Aorta (tissue), 5 donors: ENCODE results near the gene CCSER1. TPM values are rescaled to one million over a fixed set of nuclear protein-coding genes. Genes with fewer than 3 reads are reported as not detected.

ENCODE experiments used
- ATAC-seq: fragments of 200-7000 bp; cut with Tn5 transposase; one replicate; pipeline ENCODE4 v1.9.1; 2022; ENCODE audit warnings: moderate library complexity; ENCODE audit not compliant: low FRiP score
- DNase-seq, 2 donors: peaks; one replicate each; pipeline ENCODE4 v3.0.0-alpha.2; 2020
- H3K27ac ChIP-seq, 2 donors: one replicate each; pipeline ENCODE4 v1.5.1; 2013; ENCODE audit warnings: low read length in 2 of 2, mild to moderate bottlenecking in 2 of 2, moderate library complexity in 2 of 2, control low read depth in 1 of 2, inconsistent platforms in 1 of 2, low read depth in 1 of 2
- H3K27me3 ChIP-seq, 2 donors: one replicate each; pipeline ENCODE4 v1.6.1; 2013; ENCODE audit warnings: control low read depth in 1 of 2, low read length in 1 of 2, mild to moderate bottlenecking in 1 of 2, moderate library complexity in 1 of 2; ENCODE audit not compliant: insufficient read depth in 2 of 2, control insufficient read depth in 1 of 2
- H3K36me3 ChIP-seq, 2 donors: one replicate each; pipeline ENCODE4 v1.6.1; 2013; ENCODE audit warnings: control low read depth in 1 of 2, low read length in 1 of 2, mild to moderate bottlenecking in 1 of 2; ENCODE audit not compliant: insufficient read depth in 2 of 2, control insufficient read depth in 1 of 2
- H3K4me1 ChIP-seq, 2 donors: one replicate each; pipeline ENCODE4 v1.6.1; 2013; ENCODE audit warnings: low read length in 2 of 2, control low read depth in 1 of 2, mild to moderate bottlenecking in 1 of 2, moderate library complexity in 1 of 2; ENCODE audit not compliant: insufficient read depth in 2 of 2, control insufficient read depth in 1 of 2
- H3K4me3 ChIP-seq, 2 donors: one replicate each; pipeline ENCODE4 v1.5.1; 2013; ENCODE audit warnings: low read length in 2 of 2, control low read depth in 1 of 2, mild to moderate bottlenecking in 1 of 2
- H3K9me3 ChIP-seq: one replicate; pipeline ENCODE4 v1.6.1; 2013; ENCODE audit warnings: mild to moderate bottlenecking, low read length; ENCODE audit not compliant: control insufficient read depth
- WGBS, 2 donors: extraction: QIAGEN DNeasy Blood & Tissue Kit; methylation state at CpG; one replicate each; pipeline ENCODE4 v1.1.7; 2013; 5-methylcytosine and 5-hydroxymethylcytosine counted together
- intact Hi-C, 2 donors: fragments of 100-400 bp; cut with DNase I; formaldehyde crosslinking; loops; one replicate each; pipeline versions ENCODE4 v1.14.2 to v1.15.0; 2022
- polyA plus RNA-seq, 2 donors: library from polyadenylated mRNA; stranded (reverse); fragments of 200-250 nt; gene quantifications; one replicate each; pipeline ENCODE4 v1.2.3, GENCODE V29; 2013
- total RNA-seq, 2 donors: library from RNA; stranded (reverse); fragmentation: NEBNext Ultra II Directional; extraction: Animal tissue kit (Norgen Biotek cat#: 25700); gene quantifications; one replicate each; pipeline ENCODE4 v1.2.1, GENCODE V29; 2021
- donor health status: healthy with polysubstance abuse.
- donor health status: Bipolar disorder and iron deficiency.
- donor health status: DM: no; HTN: no; CAD: no.
- donor health status: DM: no; HTN: no; CAD: no.
- donor health status: DM: yes; HTN: yes; CAD: no.

The CCSER1 gene
- total and polyA plus RNA-seq, 4 donors: 2.0 to 9.5 (median 9.3) TPM; not detected in 1

DNA sequence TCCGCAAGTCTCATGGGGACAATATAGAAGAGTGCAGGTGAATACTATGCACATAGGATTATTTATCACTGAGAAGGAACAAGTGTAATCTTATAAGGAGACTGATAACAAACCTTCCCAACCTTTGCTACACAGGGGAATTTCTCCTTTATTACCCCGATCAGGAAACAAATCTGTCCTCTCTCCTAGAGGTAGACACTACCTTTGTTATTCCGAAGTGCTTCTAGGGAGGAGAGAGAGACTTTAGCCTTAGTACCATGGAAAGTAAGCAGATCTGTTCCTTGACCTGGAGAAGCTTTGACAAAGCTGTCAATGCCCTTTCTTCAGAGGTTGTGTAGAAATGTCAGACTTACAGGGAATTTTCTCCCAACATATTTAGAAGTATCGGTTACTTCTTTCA, 475.5 kb downstream of the CCSER1 start:
- DNase-seq: no peak
- H3K27ac ChIP-seq: no peak overlapping the region
- no peaks in the 10 kb centered on the region for H3K36me3 ChIP-seq
- intact Hi-C loops: no loop called here
- no peak for ATAC-seq
- no peaks in the 10 kb centered on the region for H3K4me1 ChIP-seq
- WGBS, 2 donors: 90 to 94% methylated on average over 4 of the region's 4 CpGs
- H3K27me3 ChIP-seq: no peaks in the 10 kb centered on the region
- H3K4me3 ChIP-seq: no peak overlapping the region
- peaks cover 2% of the 10 kb centered on the region for H3K9me3 ChIP-seq

DNA sequence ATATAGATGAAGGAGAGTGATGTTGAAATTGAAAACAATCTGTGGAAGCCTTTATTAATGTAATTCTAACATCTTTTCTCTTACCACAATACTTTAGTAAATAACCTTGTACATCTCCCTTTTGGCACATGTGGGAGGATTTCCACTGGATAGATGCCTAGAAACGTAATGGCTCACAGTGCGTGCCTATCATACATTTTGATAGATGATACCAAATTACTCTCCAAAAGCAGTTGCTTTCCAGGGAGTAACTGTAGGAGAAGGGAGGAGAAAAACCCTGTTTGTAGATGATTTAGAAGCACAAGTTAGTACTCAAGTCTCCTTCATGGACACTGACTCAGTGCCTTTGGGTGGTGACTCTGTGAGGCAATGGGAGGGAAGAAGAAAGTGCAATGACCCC, 476.3 kb downstream of the CCSER1 start:
- no peak overlapping the region for H3K27ac ChIP-seq
- ATAC-seq (no peak), DNase-seq (no peak)
- peaks cover 2% of the 10 kb centered on the region for H3K9me3 ChIP-seq
- 44 to 60% methylated on average over 2 of the region's 2 CpGs for WGBS, 2 donors
- H3K27me3 ChIP-seq: no peaks in the 10 kb centered on the region
- no peak overlapping the region for H3K4me3 ChIP-seq
- no peaks in the 10 kb centered on the region for H3K36me3 ChIP-seq
- intact Hi-C loops: no loop called here
- no peaks in the 10 kb centered on the region for H3K4me1 ChIP-seq

DNA sequence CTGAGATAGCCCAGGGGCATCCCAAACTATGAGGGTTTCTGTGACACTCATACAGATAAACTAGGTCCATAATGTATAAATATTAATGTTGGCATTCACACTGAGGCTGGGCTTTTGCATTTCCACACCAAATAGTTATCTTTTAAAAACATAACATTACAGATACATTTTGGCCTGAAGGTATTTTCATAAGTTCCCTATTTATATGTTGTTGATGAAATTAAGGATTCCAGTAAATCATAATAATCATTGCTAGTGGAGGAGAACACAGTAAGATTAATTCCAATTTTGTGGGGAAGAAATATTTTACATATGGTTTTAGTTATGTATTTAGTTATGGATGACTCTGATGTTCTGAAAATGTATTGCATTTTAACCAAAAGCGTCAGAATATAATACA, 479.6 kb downstream of the CCSER1 start:
- no peak for ATAC-seq
- Histone ChIP-seq H3K27me3 (no peaks in the 10 kb centered on the region), H3K36me3 (no peaks in the 10 kb centered on the region), H3K27ac (no peak overlapping the region), H3K9me3 (no peaks in the 10 kb centered on the region), H3K4me1 (no peaks in the 10 kb centered on the region), H3K4me3 (no peak overlapping the region)
- intact Hi-C loops: no loop called here
- no peak for DNase-seq
- WGBS, 2 donors: 50 to 67% methylated on average over 1 of the region's 1 CpG

DNA sequence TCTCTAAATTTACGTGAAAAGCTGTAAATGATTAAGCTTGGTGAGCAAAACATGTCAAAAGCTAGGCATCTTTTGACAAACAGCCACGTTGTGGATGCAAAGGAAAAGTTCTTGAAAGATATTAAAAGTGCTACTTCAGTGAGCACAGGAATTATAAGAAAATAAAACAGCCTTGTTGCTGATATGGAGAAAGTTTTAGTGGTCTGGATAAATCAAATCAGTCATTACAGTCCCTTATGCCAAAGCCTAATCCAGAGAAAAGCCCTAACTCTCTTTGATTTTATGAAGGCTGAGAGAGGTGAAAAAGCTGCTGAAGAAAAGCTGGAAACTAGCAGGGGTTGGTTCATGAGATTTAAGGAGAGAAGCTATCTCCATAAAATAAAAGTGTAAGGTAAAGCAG, 487.2 kb downstream of the CCSER1 start:
- Histone ChIP-seq H3K4me3 (no peak overlapping the region), H3K27ac (no peak overlapping the region), H3K36me3 (no peaks in the 10 kb centered on the region), H3K27me3 (no peaks in the 10 kb centered on the region), H3K4me1 (no peaks in the 10 kb centered on the region), H3K9me3 (no peaks in the 10 kb centered on the region)
- ATAC-seq (no peak), DNase-seq (no peak)
- intact Hi-C loops: no loop called here
- WGBS, 2 donors: 67 to 72% methylated on average over 2 of the region's 2 CpGs

DNA sequence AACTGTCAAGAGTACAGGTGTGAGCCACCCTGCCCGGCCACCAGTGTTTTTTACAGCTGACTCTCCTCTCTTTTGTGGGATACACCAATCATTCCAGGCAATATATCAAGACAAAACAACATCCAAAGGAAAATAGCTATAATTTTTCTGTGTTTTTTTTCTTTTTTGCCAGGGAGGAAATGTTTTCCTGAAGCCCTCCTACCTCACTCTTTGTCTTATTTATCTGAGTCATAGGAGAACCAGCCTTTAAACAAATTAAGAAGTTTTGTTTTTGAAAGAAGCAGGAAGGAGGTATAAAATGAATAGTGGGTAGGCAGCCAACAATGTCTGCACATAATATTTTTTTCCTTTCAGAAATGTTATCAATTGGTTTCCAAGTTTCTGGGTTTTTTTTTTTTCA, 493.9 kb downstream of the CCSER1 start:
- no peak for ATAC-seq
- H3K36me3 ChIP-seq: no peaks in the 10 kb centered on the region
- 35 to 50% methylated on average over 1 of the region's 1 CpG for WGBS, 2 donors
- H3K27ac ChIP-seq: no peak overlapping the region
- no peaks in the 10 kb centered on the region for H3K9me3 ChIP-seq
- no peaks in the 10 kb centered on the region for H3K27me3 ChIP-seq
- no peaks in the 10 kb centered on the region for H3K4me1 ChIP-seq
- intact Hi-C loops: no loop called here
- no peak overlapping the region for H3K4me3 ChIP-seq
- DNase-seq: no peak

DNA sequence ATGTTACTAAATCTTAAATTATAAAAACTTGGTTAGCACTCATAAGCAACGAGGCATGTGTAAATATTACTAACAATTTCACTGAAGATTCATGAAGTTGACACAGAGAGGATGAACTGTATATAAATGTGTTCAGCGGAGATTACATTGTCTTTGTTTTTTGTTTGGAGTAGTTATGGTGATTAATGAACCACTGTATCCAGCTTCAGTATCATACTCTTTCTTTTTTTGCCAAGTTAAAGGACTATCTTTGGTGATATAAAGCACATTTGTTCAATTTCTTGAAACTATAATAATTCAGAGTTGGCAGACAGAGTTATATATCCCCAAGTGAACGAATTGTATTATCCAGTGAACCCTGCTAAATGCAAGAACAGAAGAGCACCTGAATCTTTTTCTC, 497.6 kb downstream of the CCSER1 start:
- no peaks in the 10 kb centered on the region for H3K27me3 ChIP-seq
- ATAC-seq (no peak), DNase-seq (no peak)
- no peak overlapping the region for H3K4me3 ChIP-seq
- no peak overlapping the region for H3K27ac ChIP-seq
- no peaks in the 10 kb centered on the region for H3K9me3 ChIP-seq
- WGBS, 2 donors: 42 to 43% methylated on average over 3 of the region's 3 CpGs
- H3K36me3 ChIP-seq: no peaks in the 10 kb centered on the region
- H3K4me1 ChIP-seq: no peaks in the 10 kb centered on the region
- intact Hi-C loops: no loop called here

DNA sequence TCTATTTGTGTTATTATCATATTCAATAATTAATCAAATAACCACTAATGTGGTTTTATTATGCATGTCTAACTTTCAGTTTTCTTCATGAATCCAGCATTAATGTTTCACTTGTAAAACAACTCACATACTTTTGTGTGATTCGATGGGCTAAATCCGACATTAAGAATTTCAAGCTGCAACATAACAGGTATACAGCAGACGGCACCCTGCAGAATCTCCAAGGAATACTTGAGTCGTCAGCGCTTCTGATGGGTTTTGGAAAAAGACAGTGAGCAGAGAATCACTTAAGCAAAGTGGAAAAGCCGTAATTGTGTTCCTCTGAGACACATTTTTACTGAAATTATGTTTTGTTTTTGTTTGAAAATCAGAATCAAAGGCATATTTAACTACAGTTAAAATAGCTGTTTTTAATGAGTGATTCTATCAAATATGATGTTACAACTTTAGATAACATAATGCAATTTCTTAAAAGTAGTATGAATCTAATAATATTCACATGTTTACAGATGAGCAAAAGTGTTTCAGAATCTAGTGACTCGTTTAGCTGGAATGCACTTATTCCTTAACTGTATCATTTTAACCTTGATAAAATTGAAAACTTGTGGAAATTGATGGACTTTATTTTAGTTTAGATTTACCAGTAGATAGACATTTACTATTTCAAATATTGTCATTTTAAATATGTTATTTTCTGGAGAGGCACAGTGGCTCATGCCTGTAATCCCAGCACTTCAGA, 514.8 kb downstream of the CCSER1 start:
- intact Hi-C loops: no loop called here
- no peak overlapping the region for H3K4me3 ChIP-seq
- H3K27me3 ChIP-seq: no peaks in the 10 kb centered on the region
- H3K36me3 ChIP-seq: no peaks in the 10 kb centered on the region
- ATAC-seq (no peak), DNase-seq (no peak)
- no peaks in the 10 kb centered on the region for H3K9me3 ChIP-seq
- no peak overlapping the region for H3K27ac ChIP-seq
- H3K4me1 ChIP-seq: no peaks in the 10 kb centered on the region
- WGBS, 2 donors: 68 to 80% methylated on average over 7 of the region's 7 CpGs

DNA sequence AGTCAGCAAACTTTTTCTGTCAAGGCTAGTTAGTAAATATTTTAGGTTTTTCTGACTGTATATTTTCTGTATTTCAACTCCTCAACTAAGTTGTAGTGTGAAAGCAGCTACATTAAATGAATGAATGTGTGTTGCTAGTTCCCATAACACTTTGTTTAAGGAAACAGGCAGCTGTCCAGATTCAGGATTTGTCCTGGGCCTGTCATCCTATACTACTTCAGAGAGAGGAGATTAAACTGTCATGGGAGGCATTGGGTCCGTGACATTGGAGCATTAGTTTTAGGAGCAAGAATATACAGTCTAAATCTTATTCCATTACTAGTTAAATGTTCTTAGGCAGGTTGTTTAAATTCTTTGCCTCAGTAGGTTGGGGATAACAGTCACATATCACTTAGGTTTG, 516.0 kb downstream of the CCSER1 start:
- no peaks in the 10 kb centered on the region for H3K9me3 ChIP-seq
- DNase-seq (no peak), ATAC-seq (no peak)
- no peaks in the 10 kb centered on the region for H3K36me3 ChIP-seq
- intact Hi-C loops: no loop called here
- 93% methylated on average over 1 of the region's 1 CpG for WGBS, 2 donors
- H3K27me3 ChIP-seq: no peaks in the 10 kb centered on the region
- H3K4me1 ChIP-seq: no peaks in the 10 kb centered on the region
- no peak overlapping the region for H3K4me3 ChIP-seq
- no peak overlapping the region for H3K27ac ChIP-seq

DNA sequence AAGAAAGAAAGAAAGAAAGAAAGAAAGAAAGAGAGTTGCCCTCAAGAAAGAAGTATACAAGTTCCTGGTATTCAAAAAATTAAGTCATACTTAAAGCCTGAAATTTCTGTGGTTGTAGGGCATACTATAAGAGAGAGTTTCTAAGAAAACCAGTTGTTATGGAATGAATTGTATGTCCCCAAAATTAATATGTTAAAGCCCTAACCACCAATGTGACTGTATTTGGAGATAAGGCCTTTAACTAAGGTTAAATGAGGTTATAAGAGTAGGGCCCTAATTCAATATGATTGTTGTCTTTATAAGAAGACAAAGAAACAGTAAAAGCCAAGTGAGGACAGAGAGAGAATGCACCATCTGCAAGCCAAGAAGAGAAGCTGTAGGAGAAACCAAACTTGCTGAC, 521.1 kb downstream of the CCSER1 start:
- no peaks in the 10 kb centered on the region for H3K9me3 ChIP-seq
- no peak overlapping the region for H3K27ac ChIP-seq
- no peaks in the 10 kb centered on the region for H3K27me3 ChIP-seq
- ATAC-seq (no peak), DNase-seq (no peak)
- intact Hi-C loops: no loop called here
- H3K4me3 ChIP-seq: no peak overlapping the region
- no peaks in the 10 kb centered on the region for H3K4me1 ChIP-seq
- H3K36me3 ChIP-seq: no peaks in the 10 kb centered on the region
